Measurements from ENCODE around the gene TENM3. TPM values are rescaled to one million over a fixed set of nuclear protein-coding genes. Genes with fewer than 3 reads are reported as not detected.

Gene TENM3
- total RNA-seq, 1 experiment from 2014 or later = 71.0 TPM

DNA sequence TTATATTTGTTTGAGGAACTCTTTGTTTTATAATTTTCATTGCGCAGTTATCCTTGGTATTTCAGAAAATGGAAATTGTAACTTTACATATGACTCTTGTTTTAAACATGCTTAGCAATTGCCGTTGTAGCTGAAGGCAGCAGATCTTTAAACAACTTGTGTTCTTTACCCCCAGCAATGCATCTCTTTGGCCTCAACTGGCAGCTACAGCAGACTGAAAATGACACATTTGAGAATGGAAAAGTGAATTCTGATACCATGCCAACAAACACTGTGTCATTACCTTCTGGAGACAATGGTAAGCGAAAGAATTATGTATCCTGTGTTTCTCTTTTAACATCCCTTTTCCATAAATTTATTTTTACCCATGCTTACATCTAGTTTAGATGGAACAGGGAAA, 410.4 kb downstream of the TENM3 start (continued):
- TF ChIP-seq ATF1 (CRISPR knock-in tag; IDR thresholded peaks at IDR 0.05) (no peak), TP53 (CRISPR knock-in tag; IDR thresholded peaks at IDR 0.05) (no peak), GABPB1 (CRISPR knock-in tag; IDR thresholded peaks at IDR 0.05) (no peak)

- H3K4me3 Mint-ChIP-seq = no peak overlapping the region
- DNase-seq (ENCODE audit: low spot score) (no peak), ATAC-seq (no peak)
- H3K27ac Mint-ChIP-seq = no peak overlapping the region
- CTCF ChIA-PET = no interaction called here
- peaks cover 8% of the 10 kb centered on the region for H3K36me3 Mint-ChIP-seq
- no peaks in the 10 kb centered on the region for H3K4me1 Mint-ChIP-seq
- TF ChIP-seq SMAD4 (CRISPR knock-in tag; IDR thresholded peaks at IDR 0.05) = no peak
- TF ChIP-seq ZNF232 (CRISPR knock-in tag; IDR thresholded peaks at IDR 0.05) = no peak
- TF ChIP-seq AFF4 (CRISPR knock-in tag; IDR thresholded peaks at IDR 0.05; ENCODE audit: borderline replicate concordance) = no peak
- TF ChIP-seq NR3C1 (CRISPR knock-in tag; conservative IDR thresholded peaks at IDR 0.05; ENCODE audit: low read depth) = no peak
- no peak for TF ChIP-seq SMAD3 (CRISPR knock-in tag; IDR thresholded peaks at IDR 0.05; ENCODE audit: borderline replicate concordance)
- TF ChIP-seq, protein P1, sequence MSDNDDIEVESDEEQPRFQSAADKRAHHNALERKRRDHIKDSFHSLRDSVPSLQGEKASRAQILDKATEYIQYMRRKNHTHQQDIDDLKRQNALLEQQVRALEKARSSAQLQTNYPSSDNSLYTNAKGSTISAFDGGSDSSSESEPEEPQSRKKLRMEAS (CRISPR knock-in tag; IDR thresholded peaks at IDR 0.05) = no peak
- no peak for TF ChIP-seq MLX (CRISPR knock-in tag; IDR thresholded peaks at IDR 0.05)
- H3K9me3 Mint-ChIP-seq = no peaks in the 10 kb centered on the region
- H3K27me3 Mint-ChIP-seq (ENCODE audit: low read depth) = no peaks in the 10 kb centered on the region; the same call in 1 of the 2 replicates
- POLR2A ChIA-PET = no interaction called here
Observed at GRCh38 chr4:182655340-182655739, 412.1 kb downstream of the TENM3 start.

GRCh38 chr4:182662551-182662950, 419.3 kb downstream of the TENM3 start:
- peaks cover 13% of the 10 kb centered on the region for H3K4me1 Mint-ChIP-seq
- CTCF ChIA-PET = no interaction called here
- no peaks in the 10 kb centered on the region for H3K27me3 Mint-ChIP-seq (ENCODE audit: low read depth)
- H3K9me3 Mint-ChIP-seq = peaks cover 25% of the 10 kb centered on the region
- DNase-seq (ENCODE audit: low spot score) (no peak), ATAC-seq (no peak)
- H3K27ac Mint-ChIP-seq = no peak overlapping the region
- H3K4me3 Mint-ChIP-seq = no peak overlapping the region
- peaks cover 35% of the 10 kb centered on the region for H3K36me3 Mint-ChIP-seq
- POLR2A ChIA-PET = no interaction called here
- TF ChIP-seq JUN (CRISPR knock-in tag; IDR thresholded peaks at IDR 0.05) = no peak
- TF ChIP-seq, protein P2, sequence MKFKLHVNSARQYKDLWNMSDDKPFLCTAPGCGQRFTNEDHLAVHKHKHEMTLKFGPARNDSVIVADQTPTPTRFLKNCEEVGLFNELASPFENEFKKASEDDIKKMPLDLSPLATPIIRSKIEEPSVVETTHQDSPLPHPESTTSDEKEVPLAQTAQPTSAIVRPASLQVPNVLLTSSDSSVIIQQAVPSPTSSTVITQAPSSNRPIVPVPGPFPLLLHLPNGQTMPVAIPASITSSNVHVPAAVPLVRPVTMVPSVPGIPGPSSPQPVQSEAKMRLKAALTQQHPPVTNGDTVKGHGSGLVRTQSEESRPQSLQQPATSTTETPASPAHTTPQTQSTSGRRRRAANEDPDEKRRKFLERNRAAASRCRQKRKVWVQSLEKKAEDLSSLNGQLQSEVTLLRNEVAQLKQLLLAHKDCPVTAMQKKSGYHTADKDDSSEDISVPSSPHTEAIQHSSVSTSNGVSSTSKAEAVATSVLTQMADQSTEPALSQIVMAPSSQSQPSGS (CRISPR knock-in tag; IDR thresholded peaks at IDR 0.05; ENCODE audit: borderline replicate concordance, low read depth) = no peak
- TF ChIP-seq, protein P3, sequence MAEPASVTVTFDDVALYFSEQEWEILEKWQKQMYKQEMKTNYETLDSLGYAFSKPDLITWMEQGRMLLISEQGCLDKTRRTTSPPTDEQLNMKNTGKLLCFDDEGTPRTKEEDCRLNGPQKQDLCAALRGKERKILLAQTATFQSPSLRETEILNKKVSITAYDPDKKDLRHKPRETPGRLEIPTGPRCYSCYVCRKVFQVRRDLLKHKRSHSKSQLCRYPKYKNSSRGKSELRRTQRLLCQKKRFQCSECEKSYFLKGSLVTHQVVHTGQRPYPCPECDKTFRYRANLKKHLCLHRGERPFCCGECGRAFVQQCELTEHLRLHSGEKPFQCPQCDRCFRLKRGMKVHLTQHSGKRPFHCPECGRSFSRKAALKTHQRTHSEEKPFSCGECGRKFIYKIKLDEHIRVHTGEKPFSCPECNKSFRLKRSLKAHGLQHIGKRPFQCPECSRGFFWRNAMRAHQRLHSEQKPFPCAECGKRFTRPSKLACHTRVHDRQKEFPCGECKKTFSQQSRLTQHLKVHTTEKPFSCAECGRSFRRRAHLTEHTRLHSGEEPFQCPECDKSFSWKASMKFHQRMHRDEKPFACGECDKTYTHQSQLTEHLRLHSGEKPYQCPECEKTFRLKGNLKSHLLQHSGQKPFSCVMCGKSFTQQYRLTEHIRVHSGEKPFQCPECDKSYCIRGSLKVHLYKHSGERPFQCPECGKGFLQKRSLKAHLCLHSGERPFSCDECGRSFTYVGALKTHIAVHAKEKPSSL (CRISPR knock-in tag; conservative IDR thresholded peaks at IDR 0.05) = no peak
- TF ChIP-seq EMX1 (CRISPR knock-in tag; IDR thresholded peaks at IDR 0.05) = no peak
- TF ChIP-seq IRF2 (CRISPR knock-in tag; IDR thresholded peaks at IDR 0.05; ENCODE audit: borderline replicate concordance, low read depth) = no peak
- TF ChIP-seq ZBTB21 (CRISPR knock-in tag; IDR thresholded peaks at IDR 0.05; ENCODE audit: borderline replicate concordance) = no peak
- no peak for TF ChIP-seq CREB1 (CRISPR knock-in tag; IDR thresholded peaks at IDR 0.05)
- TF ChIP-seq, protein P1 (CRISPR knock-in tag; IDR thresholded peaks at IDR 0.05) = no peak
- TF ChIP-seq NR1H2 (CRISPR knock-in tag; IDR thresholded peaks at IDR 0.05) = no peak
- TF ChIP-seq STAT6 (CRISPR knock-in tag; conservative IDR thresholded peaks at IDR 0.05; ENCODE audit: low read depth) = no peak
